CD4-positive, alpha-beta T cell treated with Interleukin-17A for 1 hour (primary cell): ENCODE data around the gene CADPS2.
"Not testable (repeated sequence)": the region's sequence is repeated elsewhere in the genome, so short reads cannot be mapped to it uniquely, and the experiment has no call there.

Experiments used
- DNase-seq: peaks from one replicate; pipeline ENCODE4 v3.0.0-alpha.2; 2020

Gene CADPS2

GRCh38 chr7:122304996-122305421 is 581.3 kb downstream of the CADPS2 start:
- no peak for DNase-seq

- DNase-seq, result no peak
Observed at GRCh38 chr7:122304319-122304975, 581.8 kb downstream of the CADPS2 start, which contains the start of gene FEZF1. TSS of gene FEZF1 (minus strand) at chr7:122304750. CDS start at chr7:122304437, 313 bp downstream.

- DNase-seq, result no peak
Observed at GRCh38 chr7:122303531-122304318, 582.5 kb downstream of the CADPS2 start.

GRCh38 chr7:122302761-122303530 is 583.3 kb downstream of the CADPS2 start:
- DNase-seq, result no peak

- no peak for DNase-seq
Observed at GRCh38 chr7:122301858-122302760, 584.2 kb downstream of the CADPS2 start.

GRCh38 chr7:122300956-122301833 is 585.1 kb downstream of the CADPS2 start:
- no peak for DNase-seq

- DNase-seq, result no peak
Observed at GRCh38 chr7:122300211-122300932, 585.9 kb downstream of the CADPS2 start.

GRCh38 chr7:122299624-122300210 is 586.5 kb downstream of the CADPS2 start:
- DNase-seq, result no peak

- no peak for DNase-seq
Observed at GRCh38 chr7:122298618-122299017, 587.6 kb downstream of the CADPS2 start.

- no peak for DNase-seq
Observed at GRCh38 chr7:122298131-122298530, 588.1 kb downstream of the CADPS2 start.

GRCh38 chr7:122291189-122291588 is 595.1 kb downstream of the CADPS2 start:
- no peak for DNase-seq

GRCh38 chr7:122290476-122290875 is 595.8 kb downstream of the CADPS2 start:
- DNase-seq, result no peak

GRCh38 chr7:122289426-122289825 is 596.8 kb downstream of the CADPS2 start:
- no peak for DNase-seq

- not testable (repeated sequence) for DNase-seq
Observed at GRCh38 chr7:122284608-122285007, 601.7 kb downstream of the CADPS2 start.

- no peak for DNase-seq
Observed at GRCh38 chr7:122273117-122273516, 613.1 kb downstream of the CADPS2 start.

- DNase-seq, result no peak
Observed at GRCh38 chr7:122269241-122269640, 617.0 kb downstream of the CADPS2 start.
